ENCODE data around the gene CDRT4.

DNA sequence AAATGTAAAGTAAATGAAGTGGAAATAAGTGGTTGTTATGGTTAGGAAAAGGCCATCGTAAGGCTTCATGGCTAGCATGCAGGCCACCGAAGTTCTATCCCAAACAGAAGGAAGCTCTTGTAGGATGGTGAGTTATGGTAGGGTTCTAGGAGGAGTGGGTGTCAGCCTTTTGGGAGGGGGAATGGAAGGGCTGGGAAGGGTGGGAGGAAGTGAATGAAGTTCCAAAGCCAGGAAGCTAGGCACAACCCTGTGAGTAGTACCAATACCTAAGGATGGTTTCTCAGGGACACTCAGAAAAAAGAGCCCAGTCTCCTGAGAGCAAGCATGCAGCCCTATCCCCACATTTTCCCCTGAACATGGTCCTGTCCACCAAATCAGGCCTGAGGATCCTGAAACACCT lies 36.3 kb upstream of the CDRT4 start:
- TF ChIP-seq, protein P1, sequence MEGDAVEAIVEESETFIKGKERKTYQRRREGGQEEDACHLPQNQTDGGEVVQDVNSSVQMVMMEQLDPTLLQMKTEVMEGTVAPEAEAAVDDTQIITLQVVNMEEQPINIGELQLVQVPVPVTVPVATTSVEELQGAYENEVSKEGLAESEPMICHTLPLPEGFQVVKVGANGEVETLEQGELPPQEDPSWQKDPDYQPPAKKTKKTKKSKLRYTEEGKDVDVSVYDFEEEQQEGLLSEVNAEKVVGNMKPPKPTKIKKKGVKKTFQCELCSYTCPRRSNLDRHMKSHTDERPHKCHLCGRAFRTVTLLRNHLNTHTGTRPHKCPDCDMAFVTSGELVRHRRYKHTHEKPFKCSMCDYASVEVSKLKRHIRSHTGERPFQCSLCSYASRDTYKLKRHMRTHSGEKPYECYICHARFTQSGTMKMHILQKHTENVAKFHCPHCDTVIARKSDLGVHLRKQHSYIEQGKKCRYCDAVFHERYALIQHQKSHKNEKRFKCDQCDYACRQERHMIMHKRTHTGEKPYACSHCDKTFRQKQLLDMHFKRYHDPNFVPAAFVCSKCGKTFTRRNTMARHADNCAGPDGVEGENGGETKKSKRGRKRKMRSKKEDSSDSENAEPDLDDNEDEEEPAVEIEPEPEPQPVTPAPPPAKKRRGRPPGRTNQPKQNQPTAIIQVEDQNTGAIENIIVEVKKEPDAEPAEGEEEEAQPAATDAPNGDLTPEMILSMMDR (IDR thresholded peaks at IDR 0.05): no peak
- no peak for TF ChIP-seq POLR2A (IDR thresholded peaks at IDR 0.05)
